ENCODE data around the gene XPNPEP3. TPM values are rescaled to one million over a fixed set of nuclear protein-coding genes. Genes with fewer than 3 reads are reported as not detected.
"Not testable (repeated sequence)": the region's sequence is repeated elsewhere in the genome, so short reads cannot be mapped to it uniquely, and the experiment has no call there.

The XPNPEP3 gene
- polyA plus RNA-seq, 1 donor (not counting 4 experiments of a cell fraction or from before 2014, with no cell fraction given): 21.1 TPM

DNA sequence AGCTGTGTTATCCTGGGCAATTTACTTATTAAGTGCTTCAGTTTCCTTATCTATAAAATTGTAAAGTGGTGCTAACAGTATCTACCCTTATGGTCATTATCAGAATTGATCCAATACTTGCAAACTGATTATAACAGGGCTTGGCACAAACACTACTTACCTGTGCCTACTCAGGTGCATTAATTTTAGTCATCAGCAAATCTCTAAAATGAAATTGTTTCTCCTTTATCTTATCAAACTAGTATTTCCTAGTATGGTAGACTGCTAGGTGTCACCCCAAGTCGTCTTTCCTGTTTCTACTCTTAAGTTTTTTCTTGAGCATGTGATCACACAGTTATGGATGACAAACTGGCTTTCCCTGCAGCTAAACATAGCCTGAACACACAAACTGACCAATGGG is 33.5 kb upstream of the XPNPEP3 start:
- H3K9me3 ChIP-seq (ENCODE audit: control insufficient read depth, low read depth, low read length): no peaks in the 10 kb centered on the region
- TF ChIP-seq, protein P1, sequence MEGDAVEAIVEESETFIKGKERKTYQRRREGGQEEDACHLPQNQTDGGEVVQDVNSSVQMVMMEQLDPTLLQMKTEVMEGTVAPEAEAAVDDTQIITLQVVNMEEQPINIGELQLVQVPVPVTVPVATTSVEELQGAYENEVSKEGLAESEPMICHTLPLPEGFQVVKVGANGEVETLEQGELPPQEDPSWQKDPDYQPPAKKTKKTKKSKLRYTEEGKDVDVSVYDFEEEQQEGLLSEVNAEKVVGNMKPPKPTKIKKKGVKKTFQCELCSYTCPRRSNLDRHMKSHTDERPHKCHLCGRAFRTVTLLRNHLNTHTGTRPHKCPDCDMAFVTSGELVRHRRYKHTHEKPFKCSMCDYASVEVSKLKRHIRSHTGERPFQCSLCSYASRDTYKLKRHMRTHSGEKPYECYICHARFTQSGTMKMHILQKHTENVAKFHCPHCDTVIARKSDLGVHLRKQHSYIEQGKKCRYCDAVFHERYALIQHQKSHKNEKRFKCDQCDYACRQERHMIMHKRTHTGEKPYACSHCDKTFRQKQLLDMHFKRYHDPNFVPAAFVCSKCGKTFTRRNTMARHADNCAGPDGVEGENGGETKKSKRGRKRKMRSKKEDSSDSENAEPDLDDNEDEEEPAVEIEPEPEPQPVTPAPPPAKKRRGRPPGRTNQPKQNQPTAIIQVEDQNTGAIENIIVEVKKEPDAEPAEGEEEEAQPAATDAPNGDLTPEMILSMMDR (optimal IDR thresholded peaks at IDR 0.05 in 1 of 3, IDR thresholded peaks at IDR 0.05 in 1 of 3, conservative IDR thresholded peaks at IDR 0.05 in 1 of 3; ENCODE audit: extremely low read depth in 1 of 3, insufficient read depth in 2 of 3, low read length in 3 of 3): no peak
- no peak for TF ChIP-seq EZH2 (IDR thresholded peaks at IDR 0.05; ENCODE audit: low read length)
- H3K79me2 ChIP-seq (ENCODE audit: control insufficient read depth, insufficient read depth, low read length): peaks cover 7% of the 10 kb centered on the region
- H3K27ac ChIP-seq (ENCODE audit: control insufficient read depth, insufficient read depth, low read length): no peak overlapping the region
- peaks cover 13% of the 10 kb centered on the region for H3K4me1 ChIP-seq (ENCODE audit: control insufficient read depth, extremely low read depth, insufficient read depth, low read length)
- dilution Hi-C loops (cut with MboI; ENCODE audit: extremely low pct_ligation_motif_present, low sequenced_read_pairs): no loop called here
- H2AFZ ChIP-seq (ENCODE audit: control insufficient read depth, low read length): no peak overlapping the region
- H3K4me2 ChIP-seq (ENCODE audit: control insufficient read depth, extremely low read depth, insufficient read depth, low read depth, low read length): no peak overlapping the region
- DNase-seq (ENCODE audit: low read depth, low spot score): no peak
- H4K20me1 ChIP-seq (ENCODE audit: control insufficient read depth, extremely low read depth, insufficient read depth, low read length): no peaks in the 10 kb centered on the region
- no peak overlapping the region for H3K9ac ChIP-seq (ENCODE audit: control insufficient read depth, extremely low read depth, insufficient read depth, low read length)
- no peak overlapping the region for H3K4me3 ChIP-seq (ENCODE audit: control insufficient read depth in 2 of 3, extremely low read depth in 1 of 3, insufficient read depth in 2 of 3, low read depth in 1 of 3, low read length in 3 of 3)
- peaks cover 4 to 9% of the 10 kb centered on the region in 2 experiments for H3K36me3 ChIP-seq (ENCODE audit: control insufficient read depth in 2 of 2, extremely low read depth in 1 of 2, insufficient read depth in 2 of 2, low read length in 2 of 2)
- FAIRE-seq: no peak
- H3K9me1 ChIP-seq (ENCODE audit: control insufficient read depth, extremely low read depth, insufficient read depth, low read length): no peaks in the 10 kb centered on the region
- H3K27me3 ChIP-seq (ENCODE audit: control insufficient read depth, extremely low read depth, insufficient read depth, low read length): no peaks in the 10 kb centered on the region

DNA sequence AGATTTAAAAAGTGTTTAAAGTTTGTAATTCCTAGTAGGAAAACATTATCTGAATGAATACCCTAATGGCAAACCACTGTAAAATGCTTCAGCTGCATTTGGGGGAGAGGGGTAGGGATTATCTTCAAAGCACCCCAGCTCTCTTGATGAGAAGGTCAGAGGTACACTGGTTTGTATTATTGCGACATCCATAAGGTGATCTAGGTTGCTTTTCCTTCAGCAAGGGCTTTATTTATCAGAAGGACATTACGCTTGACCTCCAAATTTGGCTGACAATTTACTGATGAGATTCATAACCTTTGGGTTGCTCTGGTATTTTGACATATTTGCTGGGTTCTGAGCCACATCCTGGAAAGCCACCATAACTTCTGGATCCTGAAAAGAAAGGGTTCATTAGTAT is 30.7 kb upstream of the XPNPEP3 start:
- H3K79me2 ChIP-seq (ENCODE audit: control insufficient read depth, insufficient read depth, low read length); H3K9me1 ChIP-seq (ENCODE audit: control insufficient read depth, extremely low read depth, insufficient read depth, low read length); H3K27me3 ChIP-seq (ENCODE audit: control insufficient read depth, extremely low read depth, insufficient read depth, low read length); H2AFZ ChIP-seq (ENCODE audit: control insufficient read depth, low read length); H3K4me3 ChIP-seq (ENCODE audit: control insufficient read depth in 2 of 3, extremely low read depth in 1 of 3, insufficient read depth in 2 of 3, low read depth in 1 of 3, low read length in 3 of 3); DNase-seq (ENCODE audit: low read depth, low spot score); H3K27ac ChIP-seq (ENCODE audit: control insufficient read depth, insufficient read depth, low read length); H3K4me1 ChIP-seq (ENCODE audit: control insufficient read depth, extremely low read depth, insufficient read depth, low read length); FAIRE-seq; H3K4me2 ChIP-seq (ENCODE audit: control insufficient read depth, extremely low read depth, insufficient read depth, low read depth, low read length); H4K20me1 ChIP-seq (ENCODE audit: control insufficient read depth, extremely low read depth, insufficient read depth, low read length); H3K9me3 ChIP-seq (ENCODE audit: control insufficient read depth, low read depth, low read length); H3K9ac ChIP-seq (ENCODE audit: control insufficient read depth, extremely low read depth, insufficient read depth, low read length); dilution Hi-C loops (cut with MboI; ENCODE audit: extremely low pct_ligation_motif_present, low sequenced_read_pairs): not testable (repeated sequence)
- H3K36me3 ChIP-seq (ENCODE audit: control insufficient read depth in 2 of 2, extremely low read depth in 1 of 2, insufficient read depth in 2 of 2, low read length in 2 of 2): peaks cover 10 to 27% of the 10 kb centered on the region in 2 experiments

All from keratinocyte (primary cell).